GM12874 (cell line): ENCODE results near the gene STEAP1B.
A peak's percentile ranks its signal among the peaks of the same experiment; 100 is the strongest.

ENCODE experiments used
- CTCF ChIP-seq: IDR thresholded peaks from 2 replicates; pipeline ENCODE4 v1.5.1; 2011; ENCODE audit warnings: low read depth, mild to moderate bottlenecking, control low read depth, low read length, moderate library complexity; ENCODE audit not compliant: insufficient read depth

STEAP1B gene

GRCh38 chr7:22454446-22454845 lies 45.5 kb downstream of the STEAP1B start:
- TF ChIP-seq CTCF, result no peak

DNA sequence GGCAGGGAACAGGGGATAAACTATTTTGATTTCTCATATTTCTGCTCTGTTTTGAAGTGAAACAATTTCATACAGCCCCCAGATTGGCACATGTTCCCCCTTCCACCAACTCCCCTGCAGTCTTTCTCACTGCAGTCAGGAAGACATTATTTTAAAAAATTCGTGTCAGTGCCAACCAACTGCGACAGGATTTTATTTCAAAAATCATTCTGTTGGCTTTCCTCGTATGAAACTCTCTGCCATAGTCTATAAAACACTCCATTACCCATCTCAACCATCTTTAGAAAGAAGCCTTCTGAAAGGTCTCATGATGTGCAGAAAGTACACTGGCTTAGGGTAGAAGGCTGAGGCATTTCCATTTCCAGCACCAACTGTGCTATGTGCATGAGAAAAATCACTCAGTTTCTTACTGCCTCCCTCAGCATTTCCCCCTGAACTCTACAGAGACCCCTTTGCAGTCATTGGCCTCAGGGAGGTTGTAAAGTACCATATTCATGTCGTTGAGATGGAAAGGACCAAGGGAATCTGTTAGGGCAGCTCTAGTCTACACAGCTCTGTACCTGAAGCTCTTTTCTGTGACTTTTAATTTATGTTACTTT lies 46.9 kb downstream of the STEAP1B start:
- TF ChIP-seq CTCF, result no peak

GRCh38 chr7:22452142-22452959 lies 47.6 kb downstream of the STEAP1B start:
- TF ChIP-seq CTCF, result peak; percentile 85

DNA sequence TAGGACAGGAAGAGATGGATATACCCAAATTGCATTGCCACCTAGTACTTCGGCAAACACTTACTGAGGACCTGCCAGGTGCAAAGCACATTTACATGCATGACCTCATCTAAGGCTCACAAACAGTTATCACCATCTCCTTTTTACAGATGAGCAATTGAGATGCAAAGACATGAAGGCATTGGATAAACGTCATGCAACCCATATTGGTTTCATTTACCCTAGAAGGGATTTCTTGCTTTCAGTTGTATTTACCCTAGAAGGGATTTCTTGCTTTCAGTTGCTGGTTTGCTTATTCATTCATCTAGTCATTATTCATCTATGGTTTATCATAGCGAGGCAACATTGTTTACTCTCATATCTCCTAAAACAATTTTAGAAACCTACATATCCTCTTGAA lies 52.2 kb downstream of the STEAP1B start:
- TF ChIP-seq CTCF, result no peak

DNA sequence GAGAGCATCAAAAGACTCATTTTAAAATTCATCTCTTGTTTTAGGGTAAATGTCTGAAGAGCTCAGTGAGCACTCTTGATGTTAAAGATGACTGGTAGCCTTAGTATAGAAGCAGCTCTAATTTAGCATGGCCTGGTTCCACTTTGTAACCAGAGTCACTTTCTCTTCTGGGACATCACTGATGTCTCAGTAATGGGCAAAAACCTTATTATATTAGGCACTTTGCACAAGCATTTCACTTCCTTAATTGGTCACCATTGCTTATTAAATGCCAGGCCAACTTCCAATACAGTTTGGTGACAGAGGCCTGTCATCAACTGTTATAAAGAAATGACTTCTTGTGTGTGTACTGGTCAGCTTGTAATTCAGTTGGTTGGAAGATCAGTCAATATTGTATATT lies 53.0 kb downstream of the STEAP1B start:
- TF ChIP-seq CTCF, result no peak

- no peak for TF ChIP-seq CTCF
Observed at GRCh38 chr7:22445853-22446252, 54.1 kb downstream of the STEAP1B start.

DNA sequence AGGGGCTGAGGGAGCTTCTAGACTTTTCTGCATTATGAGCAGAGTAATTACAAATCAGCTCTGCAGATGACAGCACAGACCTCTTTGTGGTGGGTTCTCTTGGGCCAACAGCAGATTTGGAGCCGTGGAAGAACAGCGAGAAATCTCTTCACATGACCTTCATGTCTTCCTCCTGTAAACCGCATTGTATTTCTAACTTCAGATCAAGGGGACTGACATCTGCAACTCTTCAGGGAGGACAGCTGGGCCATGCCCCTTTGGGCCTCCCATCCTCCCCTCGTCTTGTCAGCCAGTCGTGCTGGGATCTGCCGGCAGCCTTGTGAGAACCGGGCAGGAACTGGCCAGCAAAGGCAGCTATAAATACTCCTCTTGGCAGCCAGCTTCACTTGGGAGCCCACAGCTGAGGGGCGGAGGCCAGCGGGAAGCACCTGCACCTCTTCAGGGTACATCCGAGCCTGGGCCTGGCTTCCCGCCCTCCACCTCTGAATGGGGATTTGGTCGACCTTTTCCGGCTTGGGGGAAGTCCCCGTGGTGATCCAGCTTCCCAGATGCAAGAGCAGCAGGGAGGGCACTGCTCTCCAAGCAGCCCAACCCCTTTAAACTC lies 54.7 kb downstream of the STEAP1B start:
- no peak for TF ChIP-seq CTCF
